Measurements from ENCODE around the gene PTDSS2.

The PTDSS2 gene

GRCh38 chr11:496834-497564 is 46.9 kb downstream of the PTDSS2 start:
- Histone ChIP-seq H3F3A (ENCODE audit: insufficient read depth, low read length) (no peaks in the 10 kb centered on the region), H2AFZ (ENCODE audit: low read length) (no peak overlapping the region), H3K27ac (ENCODE audit: low read depth, low read length, poor library complexity, severe bottlenecking) (no peak overlapping the region), H3K79me2 (ENCODE audit: insufficient read depth, low read length) (no peaks in the 10 kb centered on the region), H3K4me1 (ENCODE audit: insufficient read depth, low read length, severe bottlenecking) (peaks cover 10% of the 10 kb centered on the region), H3K9me3 (ENCODE audit: low read length) (no peaks in the 10 kb centered on the region), H3K4me2 (ENCODE audit: low read length) (no peak overlapping the region), H4K20me1 (ENCODE audit: insufficient read depth, low read length) (no peaks in the 10 kb centered on the region), H3K9me2 (ENCODE audit: low read depth, low read length) (no peaks in the 10 kb centered on the region), H3K4me3 (ENCODE audit: low read depth, low read length, poor library complexity, severe bottlenecking) (no peak overlapping the region), H3K36me3 (ENCODE audit: insufficient read depth, low read length) (peaks cover 80% of the 10 kb centered on the region), H3K27me3 (ENCODE audit: insufficient read depth, low read length) (no peaks in the 10 kb centered on the region), H3K9ac (ENCODE audit: low read length) (no peak overlapping the region)
- TF ChIP-seq CTCF (IDR thresholded peaks at IDR 0.05; ENCODE audit: low read length) (no peak), EZH2 (IDR thresholded peaks at IDR 0.05; ENCODE audit: borderline replicate concordance, low read length) (no peak)

- Histone ChIP-seq H2AFZ (ENCODE audit: low read length) (no peak overlapping the region), H3K79me2 (ENCODE audit: insufficient read depth, low read length) (no peaks in the 10 kb centered on the region), H3F3A (ENCODE audit: insufficient read depth, low read length) (no peaks in the 10 kb centered on the region), H3K4me3 (ENCODE audit: low read depth, low read length, poor library complexity, severe bottlenecking) (no peak overlapping the region), H3K4me1 (ENCODE audit: insufficient read depth, low read length, severe bottlenecking) (peaks cover 5% of the 10 kb centered on the region), H3K36me3 (ENCODE audit: insufficient read depth, low read length) (peaks cover 80% of the 10 kb centered on the region), H3K9me2 (ENCODE audit: low read depth, low read length) (no peaks in the 10 kb centered on the region), H4K20me1 (ENCODE audit: insufficient read depth, low read length) (no peaks in the 10 kb centered on the region), H3K27me3 (ENCODE audit: insufficient read depth, low read length) (no peaks in the 10 kb centered on the region), H3K4me2 (ENCODE audit: low read length) (no peak overlapping the region), H3K27ac (ENCODE audit: low read depth, low read length, poor library complexity, severe bottlenecking) (no peak overlapping the region), H3K9me3 (ENCODE audit: low read length) (no peaks in the 10 kb centered on the region), H3K9ac (ENCODE audit: low read length) (no peak overlapping the region)
- TF ChIP-seq CTCF (IDR thresholded peaks at IDR 0.05; ENCODE audit: low read length) (no peak), EZH2 (IDR thresholded peaks at IDR 0.05; ENCODE audit: borderline replicate concordance, low read length) (no peak)
These were observed 47.7 kb downstream of the PTDSS2 start for GRCh38 chr11:497565-498296.

GRCh38 chr11:498297-499181 is 48.5 kb downstream of the PTDSS2 start:
- H2AFZ ChIP-seq (ENCODE audit: low read length): no peak overlapping the region
- no peaks in the 10 kb centered on the region for H4K20me1 ChIP-seq (ENCODE audit: insufficient read depth, low read length)
- no peak overlapping the region for H3K9ac ChIP-seq (ENCODE audit: low read length)
- H3F3A ChIP-seq (ENCODE audit: insufficient read depth, low read length): no peaks in the 10 kb centered on the region
- H3K4me1 ChIP-seq (ENCODE audit: insufficient read depth, low read length, severe bottlenecking): peaks cover under 1% of the 10 kb centered on the region
- peaks cover 75% of the 10 kb centered on the region for H3K36me3 ChIP-seq (ENCODE audit: insufficient read depth, low read length)
- no peak for TF ChIP-seq CTCF (IDR thresholded peaks at IDR 0.05; ENCODE audit: low read length)
- TF ChIP-seq EZH2 (IDR thresholded peaks at IDR 0.05; ENCODE audit: borderline replicate concordance, low read length): no peak
- no peaks in the 10 kb centered on the region for H3K79me2 ChIP-seq (ENCODE audit: insufficient read depth, low read length)
- H3K4me3 ChIP-seq (ENCODE audit: low read depth, low read length, poor library complexity, severe bottlenecking): no peak overlapping the region
- H3K4me2 ChIP-seq (ENCODE audit: low read length): no peak overlapping the region
- no peaks in the 10 kb centered on the region for H3K9me3 ChIP-seq (ENCODE audit: low read length)
- no peaks in the 10 kb centered on the region for H3K9me2 ChIP-seq (ENCODE audit: low read depth, low read length)
- no peak overlapping the region for H3K27ac ChIP-seq (ENCODE audit: low read depth, low read length, poor library complexity, severe bottlenecking)
- no peaks in the 10 kb centered on the region for H3K27me3 ChIP-seq (ENCODE audit: insufficient read depth, low read length)
